ENCODE data around the gene PI4K2B. TPM values are rescaled to one million over a fixed set of nuclear protein-coding genes. Genes with fewer than 3 reads are reported as not detected.
"Not testable (repeated sequence)": the region's sequence is repeated elsewhere in the genome, so short reads cannot be mapped to it uniquely, and the experiment has no call there.

The PI4K2B gene
- total RNA-seq, 1 experiment from 2014 or later, result 19.3 TPM

DNA sequence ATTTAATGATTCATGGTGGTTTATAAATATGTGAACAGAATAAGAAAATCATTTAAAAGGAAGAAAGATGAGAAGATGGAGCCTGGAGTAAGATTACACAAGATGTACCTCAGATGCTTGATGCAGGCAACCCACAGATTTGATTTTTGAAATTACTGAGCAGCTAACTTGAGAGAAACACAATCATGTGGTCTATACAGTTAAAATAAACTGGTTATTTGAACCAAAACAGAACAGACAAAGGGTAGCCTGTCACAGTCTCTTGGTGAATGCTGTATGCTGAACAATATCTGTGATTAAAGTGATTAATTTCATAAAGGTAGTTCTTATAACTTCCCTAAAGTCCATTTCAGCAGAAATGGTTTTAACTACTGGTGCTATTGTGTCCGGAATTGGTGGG lies 4.2 kb downstream of the PI4K2B start:
- Histone ChIP-seq H3K79me2 (ENCODE audit: insufficient read depth, low read length) (peaks cover 39% of the 10 kb centered on the region), H3K36me3 (ENCODE audit: control insufficient read depth in 1 of 2, insufficient read depth in 2 of 2, low read length in 2 of 2) (no peaks in the 10 kb centered on the region), H3K4me3 (replicated peaks in 1 of 2; ENCODE audit: low read depth in 1 of 2, low read length in 2 of 2) (no peak overlapping the region), H3K27ac (ENCODE audit: low read depth, low read length) (no peak overlapping the region), H3K9me3 (ENCODE audit: control insufficient read depth in 1 of 2, insufficient read depth in 1 of 2, low read depth in 1 of 2, low read length in 2 of 2) (no peaks in the 10 kb centered on the region), H3K9me2 (ENCODE audit: insufficient read depth) (no peaks in the 10 kb centered on the region), H3K27me3 (ENCODE audit: insufficient read depth, low read length) (no peaks in the 10 kb centered on the region), H3K4me2 (ENCODE audit: low read length) (no peak overlapping the region), H4K20me1 (ENCODE audit: insufficient read depth) (no peaks in the 10 kb centered on the region), H3K9ac (ENCODE audit: low read length) (no peak overlapping the region), H3K4me1 (ENCODE audit: control insufficient read depth in 1 of 2, insufficient read depth in 2 of 2, low read length in 2 of 2) (peaks cover 10 to 15% of the 10 kb centered on the region in 2 experiments), H2AFZ (ENCODE audit: low read depth, low read length, poor library complexity, severe bottlenecking) (no peak overlapping the region)
- no TSS peak for BruUV-seq (replicated peaks)
- TF ChIP-seq SIN3A (IDR thresholded peaks at IDR 0.05; ENCODE audit: low read depth), result no peak
- TF ChIP-seq ZFX (IDR thresholded peaks at IDR 0.05), result no peak
- TF ChIP-seq EZH2 (IDR thresholded peaks at IDR 0.05), result no peak
- TF ChIP-seq, protein P1, sequence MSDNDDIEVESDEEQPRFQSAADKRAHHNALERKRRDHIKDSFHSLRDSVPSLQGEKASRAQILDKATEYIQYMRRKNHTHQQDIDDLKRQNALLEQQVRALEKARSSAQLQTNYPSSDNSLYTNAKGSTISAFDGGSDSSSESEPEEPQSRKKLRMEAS (IDR thresholded peaks at IDR 0.05), result no peak
- TF ChIP-seq RAD21 (IDR thresholded peaks at IDR 0.05; ENCODE audit: low read depth), result no peak
- no peak for TF ChIP-seq SP1 (IDR thresholded peaks at IDR 0.05; ENCODE audit: low read depth)
- TF ChIP-seq EGR1 (IDR thresholded peaks at IDR 0.05; ENCODE audit: low read depth), result no peak
- no peak for TF ChIP-seq POLR2A (IDR thresholded peaks at IDR 0.05; ENCODE audit: borderline replicate concordance, extremely low read depth, insufficient read depth, insufficient read length)
- TF ChIP-seq SRF (IDR thresholded peaks at IDR 0.05; ENCODE audit: low read depth), result no peak
- TF ChIP-seq POLR2AphosphoS5 (IDR thresholded peaks at IDR 0.05; ENCODE audit: low read depth, low read length), result no peak
- TF ChIP-seq, protein P2, sequence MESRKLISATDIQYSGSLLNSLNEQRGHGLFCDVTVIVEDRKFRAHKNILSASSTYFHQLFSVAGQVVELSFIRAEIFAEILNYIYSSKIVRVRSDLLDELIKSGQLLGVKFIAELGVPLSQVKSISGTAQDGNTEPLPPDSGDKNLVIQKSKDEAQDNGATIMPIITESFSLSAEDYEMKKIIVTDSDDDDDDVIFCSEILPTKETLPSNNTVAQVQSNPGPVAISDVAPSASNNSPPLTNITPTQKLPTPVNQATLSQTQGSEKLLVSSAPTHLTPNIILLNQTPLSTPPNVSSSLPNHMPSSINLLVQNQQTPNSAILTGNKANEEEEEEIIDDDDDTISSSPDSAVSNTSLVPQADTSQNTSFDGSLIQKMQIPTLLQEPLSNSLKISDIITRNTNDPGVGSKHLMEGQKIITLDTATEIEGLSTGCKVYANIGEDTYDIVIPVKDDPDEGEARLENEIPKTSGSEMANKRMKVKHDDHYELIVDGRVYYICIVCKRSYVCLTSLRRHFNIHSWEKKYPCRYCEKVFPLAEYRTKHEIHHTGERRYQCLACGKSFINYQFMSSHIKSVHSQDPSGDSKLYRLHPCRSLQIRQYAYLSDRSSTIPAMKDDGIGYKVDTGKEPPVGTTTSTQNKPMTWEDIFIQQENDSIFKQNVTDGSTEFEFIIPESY (IDR thresholded peaks at IDR 0.05; ENCODE audit: extremely low read depth, insufficient replicate concordance, low read length), result no peak
- TF ChIP-seq FOSL1 (IDR thresholded peaks at IDR 0.05; ENCODE audit: low read depth), result no peak
- TF ChIP-seq ZNF274 (IDR thresholded peaks at IDR 0.05; ENCODE audit: low read depth, low read length), result no peak
- DNase-seq (ENCODE audit: low read depth, low spot score) (no peak), ATAC-seq (no peak)
- intact Hi-C loops (cut with micrococcal nuclease), result loop anchor here (5.0 kb wide), 1 partner anchor 51 kb away; no protein-coding TSS in a partner anchor
- POLR2A ChIA-PET, result no interaction called here
- CTCF ChIA-PET, result interaction anchor here (1.9 kb wide), 1 partner anchor 74 kb away, joined by 6 read pairs; the partner anchor contains the start of gene ZCCHC4
- RAD21 ChIA-PET (ENCODE audit: low non-redundant PET in 1 of 2, low total read pairs in 2 of 2, uncharacterized antibody in 2 of 2, unreplicated experiment in 2 of 2), result no interaction called here

DNA sequence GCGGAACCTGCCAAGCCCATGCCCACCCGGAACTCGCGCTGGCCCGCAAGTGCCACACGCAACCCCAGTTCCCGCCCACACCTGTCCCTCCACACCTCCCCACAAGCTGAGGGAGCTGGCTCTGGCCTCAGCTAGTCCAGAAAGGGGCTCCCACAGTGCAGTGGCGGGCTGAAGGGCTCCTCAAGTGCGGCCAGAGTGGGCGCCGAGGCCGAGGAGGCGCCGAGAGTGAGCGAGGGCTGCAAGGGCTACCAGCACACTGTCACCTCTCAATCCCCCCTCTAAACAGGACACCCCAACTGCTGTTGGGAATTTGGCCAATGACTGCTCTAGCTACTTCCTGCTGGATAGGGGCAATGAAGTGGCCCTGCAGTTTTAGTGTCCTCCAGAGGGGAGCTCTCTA lies 5.7 kb downstream of the PI4K2B start:
- H3K27me3 ChIP-seq (ENCODE audit: insufficient read depth, low read length); DNase-seq (ENCODE audit: low read depth, low spot score); H3K9me3 ChIP-seq (ENCODE audit: control insufficient read depth in 1 of 2, insufficient read depth in 1 of 2, low read depth in 1 of 2, low read length in 2 of 2); H3K9me2 ChIP-seq (ENCODE audit: insufficient read depth); H4K20me1 ChIP-seq (ENCODE audit: insufficient read depth); POLR2A ChIA-PET; H3K36me3 ChIP-seq (ENCODE audit: control insufficient read depth in 1 of 2, insufficient read depth in 2 of 2, low read length in 2 of 2); ATAC-seq; H3K27ac ChIP-seq (ENCODE audit: low read depth, low read length); H2AFZ ChIP-seq (ENCODE audit: low read depth, low read length, poor library complexity, severe bottlenecking); H3K9ac ChIP-seq (ENCODE audit: low read length); H3K4me2 ChIP-seq (ENCODE audit: low read length); RAD21 ChIA-PET (ENCODE audit: low non-redundant PET in 1 of 2, low total read pairs in 2 of 2, uncharacterized antibody in 2 of 2, unreplicated experiment in 2 of 2); BruUV-seq (replicated peaks); H3K4me3 ChIP-seq (replicated peaks in 1 of 2; ENCODE audit: low read depth in 1 of 2, low read length in 2 of 2); H3K4me1 ChIP-seq (ENCODE audit: control insufficient read depth in 1 of 2, insufficient read depth in 2 of 2, low read length in 2 of 2): not testable (repeated sequence)
- CTCF ChIA-PET, result interaction anchor here (1.9 kb wide), 1 partner anchor 73 kb away, joined by 6 read pairs; the partner anchor contains the start of gene ZCCHC4
- intact Hi-C loops (cut with micrococcal nuclease), result loop anchor here (5.0 kb wide), 1 partner anchor 52 kb away; no protein-coding TSS in a partner anchor
- peaks cover 39% of the 10 kb centered on the region for H3K79me2 ChIP-seq (ENCODE audit: insufficient read depth, low read length)

- H2AFZ ChIP-seq (ENCODE audit: low read depth, low read length, poor library complexity, severe bottlenecking); RAD21 ChIA-PET (ENCODE audit: low non-redundant PET in 1 of 2, low total read pairs in 2 of 2, uncharacterized antibody in 2 of 2, unreplicated experiment in 2 of 2); H3K27me3 ChIP-seq (ENCODE audit: insufficient read depth, low read length); H3K9ac ChIP-seq (ENCODE audit: low read length); DNase-seq (ENCODE audit: low read depth, low spot score); ATAC-seq; CTCF ChIA-PET; H3K9me2 ChIP-seq (ENCODE audit: insufficient read depth); H3K27ac ChIP-seq (ENCODE audit: low read depth, low read length); H3K36me3 ChIP-seq (ENCODE audit: control insufficient read depth in 1 of 2, insufficient read depth in 2 of 2, low read length in 2 of 2); BruUV-seq (replicated peaks); H3K4me1 ChIP-seq (ENCODE audit: control insufficient read depth in 1 of 2, insufficient read depth in 2 of 2, low read length in 2 of 2); intact Hi-C loops (cut with micrococcal nuclease); POLR2A ChIA-PET; H3K4me2 ChIP-seq (ENCODE audit: low read length); H4K20me1 ChIP-seq (ENCODE audit: insufficient read depth); H3K9me3 ChIP-seq (ENCODE audit: control insufficient read depth in 1 of 2, insufficient read depth in 1 of 2, low read depth in 1 of 2, low read length in 2 of 2); H3K4me3 ChIP-seq (replicated peaks in 1 of 2; ENCODE audit: low read depth in 1 of 2, low read length in 2 of 2): not testable (repeated sequence)
- H3K79me2 ChIP-seq (ENCODE audit: insufficient read depth, low read length), result peaks cover 33% of the 10 kb centered on the region
Observed at GRCh38 chr4:25240754-25241210, 6.9 kb downstream of the PI4K2B start.
